ENCODE measurements around the gene PFN1.
"Not testable (repeated sequence)": the region's sequence is repeated elsewhere in the genome, so short reads cannot be mapped to it uniquely, and the experiment has no call there.

Gene PFN1

GRCh38 chr17:4920351-4921048 is 27.8 kb downstream of the PFN1 start:
- DNase-seq, result no peak

GRCh38 chr17:4919511-4920047 is 28.8 kb downstream of the PFN1 start:
- no peak for DNase-seq

GRCh38 chr17:4914551-4914950 is 33.8 kb downstream of the PFN1 start:
- DNase-seq, result not testable (repeated sequence)

GRCh38 chr17:4913994-4914393 is 34.3 kb downstream of the PFN1 start:
- no peak for DNase-seq

GRCh38 chr17:4908711-4909496 is 39.4 kb downstream of the PFN1 start:
- DNase-seq, result peak; percentile 84

DNA sequence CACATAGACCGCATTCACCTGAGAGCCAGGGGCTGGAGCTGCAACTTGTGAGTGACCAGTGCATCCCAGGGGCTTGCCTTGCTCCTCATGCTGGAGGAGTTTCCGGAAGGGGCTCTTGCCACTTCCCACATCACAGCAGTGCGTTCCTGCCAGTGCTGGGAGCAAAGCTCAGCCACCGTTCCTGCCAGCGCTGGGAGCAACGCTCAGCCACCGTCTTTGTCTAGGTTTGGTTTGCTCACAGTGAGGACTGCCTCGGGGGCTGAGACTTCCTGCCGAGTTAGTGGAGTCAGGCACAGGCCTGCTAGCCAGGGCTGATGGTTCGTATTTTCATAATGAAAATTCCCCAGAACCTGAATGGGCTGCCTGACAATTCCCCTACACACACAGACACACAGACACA is 40.0 kb downstream of the PFN1 start:
- DNase-seq, result no peak

DNA sequence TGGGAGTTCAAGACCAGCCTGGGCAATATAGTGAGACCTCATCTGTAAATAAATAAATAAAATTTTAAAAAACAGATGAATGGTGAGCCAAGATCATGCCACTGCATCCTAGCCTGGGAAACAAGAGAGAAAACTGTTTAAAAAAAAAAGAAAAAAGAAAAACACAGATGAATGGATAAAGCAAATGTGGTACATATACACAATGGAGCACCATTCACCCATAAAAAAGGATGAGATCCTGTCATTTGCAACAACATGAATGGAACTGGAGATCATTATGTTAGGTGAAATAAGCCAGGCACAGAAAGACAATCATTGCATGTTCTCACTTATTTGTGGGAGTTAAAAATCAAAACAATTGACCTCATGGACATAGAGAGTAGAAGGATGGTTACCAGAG is 41.7 kb downstream of the PFN1 start:
- DNase-seq, result not testable (repeated sequence)

DNA sequence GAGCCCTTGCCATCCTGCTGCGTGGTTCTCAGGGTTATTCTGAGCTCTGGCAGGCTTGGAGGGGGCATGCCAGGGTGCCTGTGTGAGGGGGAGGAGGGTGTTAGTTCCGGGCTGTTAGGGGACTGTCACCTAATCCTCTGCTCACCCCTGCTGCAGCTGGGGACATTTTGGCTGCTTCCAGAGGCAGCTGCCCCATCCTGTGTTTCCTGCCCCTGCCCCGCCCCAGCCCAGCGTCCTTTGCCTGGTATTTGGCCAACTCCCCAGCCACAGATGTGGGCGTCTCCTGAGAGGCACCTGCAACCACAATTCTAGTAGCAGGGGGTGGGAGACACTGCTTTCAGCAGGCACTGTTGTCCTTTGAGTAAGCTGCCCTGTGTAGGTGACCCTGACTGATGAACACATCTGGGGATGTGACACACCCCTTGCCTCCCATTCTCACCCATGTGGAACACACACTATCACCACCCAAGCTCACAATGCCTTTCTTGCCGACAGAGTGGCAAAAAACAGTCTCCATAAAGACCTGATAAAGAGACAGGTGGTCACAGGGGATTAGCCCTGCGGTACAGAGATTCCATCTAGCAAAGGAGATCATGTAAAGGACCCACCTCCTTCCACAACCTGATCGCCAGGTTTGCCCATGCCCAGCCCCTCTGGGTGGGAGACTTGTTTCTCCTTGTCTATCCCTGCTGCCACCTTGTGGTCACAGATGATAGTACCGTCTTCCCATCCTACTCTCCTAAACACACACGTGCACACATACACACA is 45.1 kb downstream of the PFN1 start, which contains the start of gene CHRNE:
Gene CHRNE, minus strand, starts transcription at position 48 of the 768 bp plus-strand sequence. Its CDS starts 35 bp downstream, at position 13.
- DNase-seq, result peak; percentile 85

DNA sequence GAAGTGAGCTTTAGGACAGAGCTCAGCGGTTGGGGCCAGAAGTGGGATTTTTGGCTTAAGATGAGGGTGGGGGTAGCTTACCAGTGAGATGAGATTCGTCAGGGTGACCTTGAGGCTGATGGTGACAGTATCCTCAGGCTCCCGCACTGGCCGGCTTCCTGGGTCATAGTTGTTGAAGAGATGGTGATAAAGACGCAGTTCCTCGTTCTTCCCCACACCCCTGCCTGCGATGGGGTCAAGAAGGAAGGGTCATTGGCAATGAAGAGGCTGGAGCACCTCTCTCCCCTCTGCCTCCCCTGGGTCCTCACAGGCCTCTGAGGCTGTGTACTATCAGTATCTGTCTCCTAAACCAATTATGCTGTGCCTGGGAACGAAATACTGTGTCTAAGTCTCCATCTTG is 45.8 kb downstream of the PFN1 start:
- no peak for DNase-seq

DNA sequence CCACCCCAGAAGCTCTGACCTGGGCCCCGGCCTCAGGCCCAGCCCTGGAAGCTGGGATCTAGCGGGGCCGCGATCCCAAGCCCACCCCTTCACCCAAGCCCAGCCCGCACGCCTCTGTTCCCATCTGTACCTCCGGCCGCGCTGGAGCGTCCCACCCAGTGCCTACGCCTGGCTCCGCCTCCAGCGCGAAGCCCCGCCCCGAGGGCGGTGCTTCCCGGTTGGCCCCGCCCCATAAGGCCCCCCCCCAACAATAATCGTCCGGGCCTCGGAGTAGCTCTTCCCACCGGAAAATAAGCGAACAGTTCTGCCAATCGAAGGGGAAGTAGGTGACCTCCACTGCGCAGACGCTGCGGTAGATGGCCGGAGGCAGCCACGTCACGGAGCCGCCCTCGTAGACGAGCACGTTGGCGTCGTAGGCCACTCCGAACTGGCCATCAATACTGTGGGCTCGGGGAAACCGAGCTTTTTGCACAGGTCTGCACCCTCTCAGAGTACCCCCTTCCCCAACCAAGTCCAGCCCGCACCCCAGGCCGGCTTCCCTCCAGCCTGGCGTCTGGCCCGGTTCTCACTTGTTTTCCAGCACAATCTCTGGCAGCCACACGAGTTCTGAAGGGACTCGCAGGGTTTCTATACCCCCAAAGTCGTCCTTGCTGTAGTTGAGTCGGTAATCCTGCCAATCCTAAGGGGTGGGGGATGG is 46.5 kb downstream of the PFN1 start:
- DNase-seq, result peak; percentile 50

GRCh38 chr17:4901108-4901647 is 47.2 kb downstream of the PFN1 start:
- no peak for DNase-seq

DNA sequence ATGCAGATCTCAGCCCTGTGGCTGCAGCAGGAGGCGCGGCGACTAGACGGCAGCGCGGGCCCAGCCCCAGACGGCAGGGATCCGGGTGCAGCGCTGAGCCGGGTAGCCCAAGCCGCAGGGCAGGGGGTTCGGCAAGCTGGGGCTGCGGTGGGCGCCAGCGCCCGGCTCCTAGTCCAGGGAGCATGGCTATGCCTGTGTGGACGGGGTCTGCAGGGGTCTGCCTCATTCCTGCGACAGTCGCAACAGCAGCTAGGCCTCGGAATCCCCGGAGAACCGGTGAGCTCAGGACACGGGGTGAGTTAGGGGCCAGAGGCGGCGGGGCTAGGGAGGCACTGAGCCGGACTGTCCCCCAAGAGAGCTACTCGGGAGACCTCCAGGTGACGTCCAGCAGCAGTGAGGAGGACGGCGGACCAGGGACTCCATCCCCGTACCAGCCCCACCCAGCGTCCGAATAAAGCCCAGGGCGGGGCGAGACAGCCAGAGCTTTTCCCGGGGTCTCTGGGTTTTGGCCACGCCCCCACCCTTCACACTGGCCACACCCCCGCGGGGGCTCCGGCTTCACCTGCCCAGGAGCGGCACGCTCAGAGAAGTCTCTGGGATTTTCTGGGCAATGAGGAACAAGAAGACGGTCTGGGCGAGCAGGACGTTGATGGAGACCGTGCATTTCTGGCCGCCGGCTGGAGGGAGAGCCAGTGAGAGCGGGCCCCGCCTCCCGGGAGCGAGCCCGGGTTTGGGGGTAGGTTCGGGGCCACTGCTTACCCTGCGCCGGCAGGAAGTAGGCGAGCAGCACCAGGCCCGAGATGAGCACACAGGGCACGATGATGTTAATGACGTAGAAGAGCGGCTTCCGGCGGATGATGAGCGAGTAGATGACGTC is 47.9 kb downstream of the PFN1 start:
- peak; percentile 82 for DNase-seq

DNA sequence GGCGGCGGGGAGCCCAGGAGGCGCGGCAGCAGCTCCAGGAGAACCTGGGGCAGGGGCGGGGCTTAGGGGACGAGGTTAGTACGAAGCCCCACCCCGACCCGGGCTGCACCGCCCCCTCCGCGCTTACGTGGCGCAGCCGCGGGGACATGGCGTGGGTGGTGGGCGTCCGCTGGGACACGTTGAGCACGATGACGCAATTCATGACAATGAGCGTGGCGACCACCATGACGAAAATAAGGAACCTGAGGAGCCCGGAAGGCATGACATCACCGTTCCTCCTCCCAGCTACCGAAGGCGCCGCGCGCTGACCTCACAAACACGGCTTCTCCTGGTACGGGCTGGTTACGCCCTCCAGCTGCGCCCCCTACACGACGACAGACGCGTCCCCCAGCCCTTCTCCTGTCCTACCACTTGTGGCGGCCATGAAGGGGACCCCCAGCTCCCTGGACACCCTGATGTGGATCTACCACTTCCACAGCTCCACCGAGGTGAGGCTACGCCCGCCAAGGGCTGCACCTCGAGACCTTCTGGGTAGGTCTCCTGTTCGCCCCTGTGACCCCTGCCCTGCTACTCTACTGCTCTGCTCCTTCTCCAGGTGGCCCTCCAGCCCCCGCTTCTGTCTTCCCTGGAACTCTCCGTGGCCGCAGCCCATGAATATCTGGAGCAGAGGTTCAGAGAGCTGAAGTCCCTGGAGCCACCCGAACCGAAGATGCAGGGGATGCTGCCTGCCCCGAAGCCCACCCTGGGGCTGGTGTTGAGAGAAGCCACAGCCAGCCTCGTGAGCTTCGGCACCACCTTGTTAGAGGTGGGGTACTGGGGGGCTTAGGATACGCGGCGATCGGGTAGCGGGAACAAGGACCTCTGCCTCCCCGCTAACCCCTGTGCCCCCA is 48.7 kb downstream of the PFN1 start, which contains the start of gene C17orf107:
Gene C17orf107, plus strand, starts transcription at position 196 of the 890 bp plus-strand sequence. Its CDS starts 227 bp downstream, at position 423.
- peak; percentile 94 for DNase-seq

DNA sequence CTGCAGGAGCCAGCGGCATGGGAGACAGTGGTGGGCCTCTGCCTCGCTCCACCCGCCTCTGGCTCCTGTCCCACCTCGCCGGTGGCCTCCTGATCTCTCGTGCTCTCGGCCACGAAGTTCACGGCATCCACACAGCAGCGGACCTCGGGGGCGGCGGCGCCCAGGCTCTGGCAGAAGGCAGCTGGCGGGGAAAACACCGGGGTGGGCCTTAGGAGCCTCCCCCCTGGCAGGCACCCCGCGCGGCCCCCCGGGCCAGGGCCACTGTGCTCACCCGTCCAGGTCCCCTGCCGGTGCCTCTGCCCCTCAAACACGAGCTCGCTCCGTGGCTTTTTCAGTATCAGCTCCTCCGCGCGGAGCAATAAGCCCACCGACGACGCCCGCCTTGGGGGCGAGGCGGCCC is 49.4 kb downstream of the PFN1 start:
- no peak for DNase-seq

GRCh38 chr17:4898351-4898750 is 50.0 kb downstream of the PFN1 start:
- DNase-seq, result no peak

- no peak for DNase-seq
Observed at GRCh38 chr17:4897785-4898184, 50.5 kb downstream of the PFN1 start.

DNA sequence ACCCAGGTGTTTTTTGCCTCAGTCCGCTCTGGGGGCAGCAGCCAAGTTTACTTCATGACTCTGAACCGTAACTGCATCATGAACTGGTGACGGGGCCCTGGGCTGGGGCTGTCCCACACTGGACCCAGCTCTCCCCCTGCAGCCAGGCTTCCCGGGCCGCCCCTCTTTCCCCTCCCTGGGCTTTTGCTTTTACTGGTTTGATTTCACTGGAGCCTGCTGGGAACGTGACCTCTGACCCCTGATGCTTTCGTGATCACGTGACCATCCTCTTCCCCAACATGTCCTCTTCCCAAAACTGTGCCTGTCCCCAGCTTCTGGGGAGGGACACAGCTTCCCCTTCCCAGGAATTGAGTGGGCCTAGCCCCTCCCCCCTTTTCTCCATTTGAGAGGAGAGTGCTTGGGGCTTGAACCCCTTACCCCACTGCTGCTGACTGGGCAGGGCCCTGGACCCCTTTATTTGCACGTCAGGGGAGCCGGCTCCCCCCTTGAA is 51.1 kb downstream of the PFN1 start:
- no peak for DNase-seq

- no peak for DNase-seq
Observed at GRCh38 chr17:4896332-4897197, 51.8 kb downstream of the PFN1 start.
